Non-pigmented ciliary epithelial cell (primary cell): ENCODE results near the gene BTF3.
"Not testable (repeated sequence)": the region's sequence is repeated elsewhere in the genome, so short reads cannot be mapped to it uniquely, and the experiment has no call there.

Source experiments
- DNase-seq: peaks from one replicate; pipeline ENCODE4 v3.0.0-alpha.2; 2010; ENCODE audit warnings: low read depth

The BTF3 gene

DNA sequence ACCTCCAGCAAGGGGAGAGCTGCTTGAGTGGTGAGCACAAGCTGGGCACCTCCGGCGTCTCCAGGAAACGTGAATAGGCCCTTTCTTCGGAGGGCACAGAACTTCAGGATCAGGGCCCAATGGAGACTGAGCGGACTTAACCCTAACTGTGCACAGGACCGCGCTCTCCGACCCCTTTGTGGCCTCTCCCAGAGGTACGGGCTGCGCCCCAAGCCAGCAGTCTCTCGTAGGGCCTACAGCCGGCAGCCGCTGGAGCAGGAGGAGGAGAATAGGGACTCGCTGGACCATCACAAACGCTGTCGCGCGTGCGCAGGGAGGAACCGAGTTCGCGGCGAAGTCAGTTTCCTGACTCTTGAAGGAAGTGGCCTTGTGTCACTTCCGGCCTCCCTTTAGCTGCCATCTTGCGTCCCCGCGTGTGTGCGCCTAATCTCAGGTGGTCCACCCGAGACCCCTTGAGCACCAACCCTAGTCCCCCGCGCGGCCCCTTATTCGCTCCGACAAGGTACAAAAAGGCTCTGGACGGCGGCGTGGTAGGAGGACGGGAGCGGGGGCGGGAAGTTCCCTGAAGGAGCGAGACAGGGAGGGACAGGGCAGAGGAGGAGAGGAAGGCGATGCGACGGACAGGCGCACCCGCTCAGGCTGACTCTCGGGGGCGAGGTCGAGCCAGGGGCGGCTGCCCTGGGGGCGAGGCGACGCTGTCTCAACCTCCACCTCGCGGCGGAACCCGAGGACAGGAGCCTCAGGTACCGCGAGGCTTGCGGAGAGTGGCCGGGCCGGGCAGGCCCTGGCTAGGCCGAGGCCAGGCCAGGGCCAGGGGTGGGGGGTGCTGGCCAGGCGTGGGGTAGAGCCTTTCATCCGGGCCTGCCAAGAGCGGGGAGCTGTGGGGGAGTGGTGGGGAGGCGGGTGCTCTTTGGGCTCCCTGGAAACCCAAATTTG is at the start of gene BTF3:
Gene BTF3 (plus strand): TSS at position 386 of the 936 bp plus-strand sequence. CDS start 226 bp downstream, at position 612.
- peak; percentile 90 for DNase-seq

DNA sequence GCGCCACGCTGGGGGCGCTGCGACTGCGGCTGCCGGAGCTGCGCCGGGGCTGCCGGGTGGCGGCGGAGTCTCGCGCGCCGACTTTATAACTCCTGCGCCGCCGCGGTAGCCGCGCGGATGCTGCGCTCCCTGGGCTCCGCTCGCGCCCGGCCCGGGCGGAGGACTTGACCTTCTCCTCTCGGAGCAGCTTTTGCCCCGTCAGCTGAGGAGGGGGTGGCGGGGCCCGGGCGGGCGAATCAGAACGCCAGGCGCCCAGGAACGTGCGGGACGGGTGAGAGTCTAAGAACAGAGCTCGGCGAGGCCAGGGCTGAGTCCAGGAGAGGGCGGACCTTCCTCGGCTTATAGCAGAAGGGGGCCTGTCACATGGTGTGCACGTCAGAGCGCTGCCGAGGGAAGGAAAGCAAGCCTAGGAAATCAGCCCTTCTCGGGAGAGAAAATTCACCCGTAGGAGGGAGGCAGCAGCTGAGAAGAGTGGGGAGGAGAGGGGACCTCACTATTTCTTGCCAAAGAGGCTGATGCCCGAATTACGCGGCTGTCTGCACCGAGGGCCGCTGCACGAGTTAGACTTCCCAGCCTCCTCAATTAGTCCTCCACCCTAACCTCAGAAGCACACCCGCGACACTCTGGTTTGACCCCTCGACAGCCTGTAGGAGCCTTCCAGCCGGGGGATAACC is 49.6 kb upstream of the BTF3 start, which contains the start of gene FOXD1:
Gene FOXD1 (minus strand): TSS at position 315 of the 674 bp plus-strand sequence. CDS start 415 bp downstream, outside the sequence.
- peak; percentile 86 for DNase-seq

DNA sequence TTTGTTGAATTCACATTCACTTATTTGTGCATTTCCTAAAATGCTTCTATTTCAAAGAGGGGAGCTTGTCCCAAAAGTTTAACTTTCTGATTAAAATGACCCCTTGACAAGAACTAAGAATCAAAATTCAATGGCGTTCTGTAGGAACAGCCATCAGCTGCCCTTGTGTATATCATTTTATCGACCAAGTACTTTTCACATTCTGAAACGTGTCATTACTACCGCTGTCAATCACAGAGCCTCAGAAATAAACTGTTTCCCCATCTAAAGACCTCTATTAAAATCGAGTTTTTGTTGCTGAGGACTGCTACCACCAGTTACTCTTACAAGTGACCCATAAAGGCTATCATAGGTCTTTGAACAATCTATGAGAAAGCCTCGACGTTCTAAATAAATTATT is 48.1 kb upstream of the BTF3 start:
- DNase-seq: no peak

DNA sequence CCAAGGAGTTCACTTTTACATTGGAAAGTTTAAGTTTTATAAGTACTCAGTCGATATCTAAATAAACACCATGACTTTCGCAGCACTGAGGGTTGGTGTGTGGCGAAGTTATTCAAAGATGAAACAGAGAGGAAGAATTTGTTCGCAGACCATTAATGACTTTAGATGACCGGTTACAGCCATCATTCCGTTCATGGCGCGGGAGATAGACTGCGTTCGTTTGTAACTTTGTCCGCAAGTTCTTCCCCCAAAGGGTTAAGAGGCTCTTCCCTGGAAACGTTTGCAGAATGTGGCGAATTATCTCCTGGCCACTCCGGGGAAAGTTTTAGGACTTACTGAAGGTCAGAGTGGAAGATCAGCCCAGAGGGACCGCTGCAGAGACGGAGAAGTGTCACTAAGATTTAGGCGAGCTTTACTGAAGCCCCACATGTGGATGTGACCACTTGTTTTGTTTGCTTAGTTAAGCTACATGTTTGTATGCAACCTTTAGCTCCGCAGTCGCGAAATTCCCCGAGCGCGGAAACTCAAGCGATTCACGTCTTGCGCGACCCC is 47.5 kb upstream of the BTF3 start:
- DNase-seq: no peak

DNA sequence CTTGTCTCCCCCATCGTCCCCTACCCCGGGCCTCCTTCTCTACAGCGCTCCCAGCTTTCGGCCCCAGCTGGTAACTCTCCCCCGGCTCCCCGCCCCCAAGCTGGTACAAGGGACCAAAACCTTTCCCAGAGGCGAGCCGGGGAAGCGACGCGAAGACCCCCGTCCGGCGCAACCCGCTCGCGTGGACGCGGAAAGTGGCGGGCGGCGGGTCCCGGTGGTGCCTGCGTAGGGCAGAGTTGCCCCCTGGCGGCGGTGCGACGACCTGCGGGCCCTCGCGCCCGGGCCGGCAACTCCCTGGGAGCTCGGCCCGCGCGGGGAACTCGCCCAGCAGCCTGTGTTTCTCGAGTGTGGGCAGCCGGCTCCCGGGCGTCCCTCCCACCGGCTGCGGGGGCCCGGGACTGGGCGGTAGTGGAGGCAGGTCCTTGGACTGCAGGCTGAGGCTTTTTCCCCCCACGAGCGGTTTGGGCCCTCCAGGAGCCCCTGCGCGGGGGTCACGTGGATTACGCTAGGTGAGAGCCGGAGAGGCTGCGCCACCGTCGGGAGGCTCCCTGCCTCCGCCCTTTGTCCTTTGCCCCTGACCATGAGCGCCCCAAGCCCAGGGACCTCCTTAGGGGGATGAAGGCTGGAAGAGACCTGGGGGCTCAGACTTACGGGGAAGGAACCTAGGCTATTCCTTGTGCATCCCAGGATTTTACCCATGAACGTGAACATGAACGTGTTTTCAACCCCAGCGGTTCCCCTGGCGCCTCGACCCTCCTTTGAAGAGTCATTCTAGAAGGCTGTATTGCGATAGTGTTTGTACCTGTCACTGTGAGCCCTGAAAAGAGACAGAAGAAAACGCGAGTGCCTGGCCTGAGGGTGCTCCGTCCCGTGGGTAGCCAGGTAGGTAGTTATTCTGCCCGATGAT is 46.8 kb upstream of the BTF3 start:
- DNase-seq: no peak

DNA sequence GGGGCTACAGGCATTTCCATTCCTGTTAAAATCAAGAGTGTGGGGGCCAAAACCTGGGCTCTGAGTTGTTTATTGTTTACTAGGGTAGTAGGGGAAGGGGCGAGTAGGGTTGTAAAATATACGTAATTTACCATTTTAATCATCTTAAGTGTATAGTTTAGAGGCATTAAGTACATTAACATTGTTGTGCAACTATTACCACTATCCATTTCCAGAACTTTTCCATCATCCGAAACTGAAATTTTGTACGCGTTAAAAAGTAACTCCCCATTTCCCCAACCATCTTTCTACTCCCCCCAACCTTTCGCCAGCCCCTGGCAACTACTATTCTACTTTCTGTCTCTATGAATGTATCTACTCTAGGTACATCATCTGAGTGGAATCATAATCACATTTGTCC is 46.0 kb upstream of the BTF3 start:
- no peak for DNase-seq

DNA sequence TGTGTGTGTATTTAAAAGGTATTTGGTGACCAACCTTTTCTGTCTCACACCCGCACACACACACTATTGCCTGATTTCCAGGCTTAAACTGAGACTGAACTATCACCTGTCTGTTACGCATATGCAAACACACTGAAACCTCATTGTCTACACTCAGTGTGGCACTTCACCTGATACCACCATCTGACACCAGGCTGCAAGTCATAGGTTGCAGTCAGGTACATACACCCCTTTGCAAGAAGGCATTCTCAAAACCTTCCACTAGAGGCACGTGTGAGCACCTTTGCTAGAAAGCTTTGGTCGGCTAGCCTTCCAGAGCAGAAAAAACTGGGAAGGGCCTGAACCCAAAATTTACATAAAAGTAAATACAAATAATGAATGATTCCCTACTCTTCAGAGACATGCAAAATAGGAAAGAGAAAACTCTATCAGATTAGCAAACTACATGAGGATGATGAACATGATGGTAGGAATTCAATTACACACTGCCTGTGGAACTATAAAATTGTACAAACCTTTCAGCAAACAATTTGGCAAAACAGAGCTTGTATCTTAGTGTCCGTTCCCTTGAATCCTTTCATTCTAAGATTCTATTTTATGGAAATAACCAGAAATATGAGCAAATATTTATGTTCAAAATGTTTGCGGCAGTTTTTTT is 43.7 kb upstream of the BTF3 start:
- DNase-seq: no peak

DNA sequence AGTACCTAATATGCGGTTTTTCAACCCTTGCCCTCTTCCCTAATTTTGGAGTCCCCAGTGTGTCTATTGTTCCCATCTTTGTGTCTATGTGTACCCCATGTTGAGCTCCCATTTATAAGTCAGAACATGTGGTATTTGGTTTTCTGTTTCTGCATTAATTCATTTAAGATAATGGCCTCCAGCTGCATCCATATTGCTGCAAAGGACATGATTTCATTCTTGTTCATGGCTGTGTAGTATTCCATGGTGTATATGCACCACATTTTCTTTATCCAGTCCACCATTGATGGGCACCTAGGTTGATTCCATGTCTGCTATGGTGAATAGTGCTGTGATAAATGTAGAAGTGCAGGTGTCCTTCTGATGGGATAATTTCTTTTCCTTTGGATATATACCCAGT is 41.8 kb upstream of the BTF3 start:
- DNase-seq: not testable (repeated sequence)

DNA sequence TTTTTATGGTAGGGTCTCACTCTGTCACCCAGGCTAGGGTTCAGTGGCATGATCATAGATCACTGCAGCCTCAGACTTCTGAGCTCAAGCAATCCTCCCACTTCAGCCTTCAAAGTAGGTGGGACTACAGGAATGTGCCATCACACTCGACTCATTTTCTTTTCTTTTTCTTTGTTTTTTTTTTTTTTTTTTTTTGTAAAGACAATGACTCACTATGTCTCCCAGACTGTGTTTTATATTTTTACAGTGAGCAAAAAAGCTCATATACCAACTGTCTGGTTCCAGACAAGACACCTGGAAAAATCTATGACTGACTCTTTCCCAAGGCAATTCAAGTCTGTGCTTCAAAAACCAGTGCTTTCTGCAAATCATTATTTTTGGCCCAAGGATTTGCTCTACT is 38.9 kb upstream of the BTF3 start:
- no peak for DNase-seq

DNA sequence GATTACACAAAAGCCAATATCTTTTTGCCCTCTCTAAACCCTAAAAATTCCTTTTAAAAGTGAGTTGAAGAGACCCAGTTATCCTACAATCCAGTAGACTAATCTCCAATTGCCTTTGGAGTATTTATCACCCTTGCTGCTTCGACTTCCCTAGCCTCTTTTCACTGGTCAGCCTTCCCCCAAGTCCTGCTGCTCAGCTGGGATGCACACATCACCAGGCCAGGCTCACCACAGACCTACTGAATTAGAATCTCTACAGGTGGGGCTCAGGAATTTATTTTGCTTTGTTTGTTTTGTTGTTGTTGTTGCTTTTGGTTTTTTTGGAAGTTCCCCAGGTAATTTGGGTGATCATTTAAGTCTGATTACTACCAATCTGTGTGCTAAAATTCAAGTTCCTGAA is 38.1 kb upstream of the BTF3 start:
- DNase-seq: no peak

DNA sequence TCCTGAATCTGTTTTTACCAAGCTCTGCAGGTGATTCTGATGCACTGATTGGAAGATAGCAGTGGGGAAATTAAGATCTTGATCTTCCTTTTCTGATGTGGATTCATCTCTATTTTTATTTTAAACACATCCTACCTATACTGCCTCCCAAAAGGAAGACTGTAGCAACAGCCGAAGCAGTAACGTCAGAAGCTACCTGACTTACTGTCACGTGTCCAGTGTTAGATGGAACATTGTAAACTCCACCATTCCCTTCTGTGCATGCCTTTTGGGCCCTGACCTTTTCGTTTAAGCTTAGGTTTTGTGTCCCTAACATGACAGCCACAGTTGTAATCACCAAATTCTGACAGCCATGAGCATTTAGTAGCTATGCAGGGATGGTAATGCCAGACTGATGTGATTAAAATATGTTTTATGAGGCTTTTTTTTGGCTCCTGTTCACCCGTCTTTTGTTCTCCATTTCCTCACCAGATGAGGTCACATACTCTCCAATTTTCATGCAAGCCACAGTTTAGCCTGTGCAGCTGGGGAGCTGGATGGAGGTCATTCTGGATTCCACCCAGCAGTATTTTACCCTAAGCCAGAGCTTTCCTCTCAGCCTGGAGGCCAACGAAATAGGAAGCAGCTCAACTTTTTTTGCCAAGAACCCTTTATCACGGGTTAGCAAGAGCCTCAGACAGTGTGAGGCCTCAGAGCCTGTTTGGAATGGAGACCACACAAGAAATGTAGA is 34.1 kb upstream of the BTF3 start:
- DNase-seq: no peak

DNA sequence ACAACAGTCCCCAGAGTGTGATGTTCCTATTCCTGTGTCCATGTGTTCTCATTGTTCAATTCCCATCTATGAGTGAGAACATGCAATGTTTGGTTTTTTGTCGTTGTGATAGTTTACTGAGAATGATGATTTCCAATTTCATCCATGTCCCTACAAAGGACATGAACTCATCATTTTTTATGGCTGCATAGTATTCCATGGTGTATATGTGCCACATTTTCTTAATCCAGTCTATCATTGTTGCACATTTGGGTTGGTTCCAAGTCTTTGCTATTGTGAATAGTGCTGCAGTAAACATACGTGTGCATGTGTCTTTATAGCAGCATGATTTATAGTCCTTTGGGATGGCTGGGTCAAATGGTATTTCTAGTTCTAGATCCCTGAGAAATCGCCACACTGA is 29.6 kb upstream of the BTF3 start:
- DNase-seq: not testable (repeated sequence)

DNA sequence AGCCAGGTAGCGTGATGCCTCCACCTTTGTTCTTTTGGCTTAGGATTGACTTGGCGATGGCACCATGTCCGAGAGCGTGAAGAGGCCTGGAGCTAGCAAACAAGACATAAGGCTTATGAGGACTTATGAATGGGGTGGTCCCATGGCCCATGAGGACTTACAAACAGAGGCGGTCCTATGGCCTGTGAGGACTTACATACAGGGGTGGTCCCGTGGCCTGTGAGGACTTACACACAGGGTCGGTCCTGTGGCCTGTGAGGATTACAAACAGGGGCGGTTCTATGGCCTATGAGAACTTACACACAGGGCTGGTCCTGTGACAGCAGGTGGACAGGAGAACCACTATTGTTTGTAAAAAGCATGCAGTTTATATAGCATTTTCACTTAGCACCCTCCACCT is 28.4 kb upstream of the BTF3 start:
- DNase-seq: no peak

DNA sequence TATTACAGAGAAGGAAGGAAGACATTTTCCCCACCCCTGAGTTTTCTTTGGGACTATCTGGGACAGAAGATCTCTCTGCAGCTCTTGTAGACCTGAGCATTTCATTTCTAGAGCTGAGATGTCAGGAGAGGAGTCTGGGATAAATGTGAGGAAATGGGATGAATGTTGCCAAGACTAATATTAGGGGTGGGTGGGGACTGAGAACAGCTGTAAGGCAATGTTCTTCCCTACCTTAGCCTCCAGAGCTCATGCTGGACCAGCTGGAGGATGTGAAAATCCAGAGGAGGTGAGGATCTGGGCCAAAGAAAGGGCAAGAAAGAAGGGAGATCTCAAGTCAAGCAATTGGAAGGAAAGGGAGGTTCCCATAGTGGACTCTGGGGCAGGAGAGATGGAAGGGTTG is 26.6 kb upstream of the BTF3 start:
- no peak for DNase-seq

DNA sequence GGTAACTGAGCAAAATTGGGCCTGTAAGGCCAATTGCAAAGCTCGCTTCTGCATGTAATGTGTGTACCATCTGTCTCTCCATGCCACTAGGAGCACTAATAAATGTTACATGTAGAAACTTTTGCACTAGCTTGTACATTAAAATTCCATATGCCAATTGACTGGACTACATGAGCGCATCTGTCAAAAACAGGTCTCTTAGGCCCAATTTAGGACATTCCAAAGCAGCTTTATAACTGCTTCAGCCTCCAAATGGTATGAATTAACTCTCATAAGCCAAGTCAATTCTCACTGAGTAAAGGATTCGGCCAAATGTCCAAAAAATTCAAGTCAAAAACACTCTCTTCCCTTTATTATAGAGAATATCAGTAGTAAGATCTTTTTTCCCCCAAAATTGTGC is 26.1 kb upstream of the BTF3 start:
- DNase-seq: no peak

DNA sequence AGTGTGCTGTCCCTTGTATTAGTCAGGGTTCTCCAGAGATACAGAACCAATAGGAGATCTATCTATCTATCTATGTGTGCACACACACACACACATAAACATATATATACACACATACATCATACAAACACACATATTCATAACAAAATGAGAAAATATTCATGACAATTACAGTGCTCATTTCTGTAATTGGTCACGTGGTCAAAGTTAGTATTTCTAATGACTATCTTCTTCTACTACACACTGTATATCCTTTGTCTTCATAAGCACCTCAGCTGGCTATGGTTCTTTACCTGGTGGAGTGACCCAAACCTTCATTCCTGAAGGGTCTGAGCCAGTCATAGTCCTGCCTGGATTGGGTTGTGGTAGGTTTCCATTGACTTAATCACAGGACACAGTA is 17.7 kb upstream of the BTF3 start:
- no peak for DNase-seq

DNA sequence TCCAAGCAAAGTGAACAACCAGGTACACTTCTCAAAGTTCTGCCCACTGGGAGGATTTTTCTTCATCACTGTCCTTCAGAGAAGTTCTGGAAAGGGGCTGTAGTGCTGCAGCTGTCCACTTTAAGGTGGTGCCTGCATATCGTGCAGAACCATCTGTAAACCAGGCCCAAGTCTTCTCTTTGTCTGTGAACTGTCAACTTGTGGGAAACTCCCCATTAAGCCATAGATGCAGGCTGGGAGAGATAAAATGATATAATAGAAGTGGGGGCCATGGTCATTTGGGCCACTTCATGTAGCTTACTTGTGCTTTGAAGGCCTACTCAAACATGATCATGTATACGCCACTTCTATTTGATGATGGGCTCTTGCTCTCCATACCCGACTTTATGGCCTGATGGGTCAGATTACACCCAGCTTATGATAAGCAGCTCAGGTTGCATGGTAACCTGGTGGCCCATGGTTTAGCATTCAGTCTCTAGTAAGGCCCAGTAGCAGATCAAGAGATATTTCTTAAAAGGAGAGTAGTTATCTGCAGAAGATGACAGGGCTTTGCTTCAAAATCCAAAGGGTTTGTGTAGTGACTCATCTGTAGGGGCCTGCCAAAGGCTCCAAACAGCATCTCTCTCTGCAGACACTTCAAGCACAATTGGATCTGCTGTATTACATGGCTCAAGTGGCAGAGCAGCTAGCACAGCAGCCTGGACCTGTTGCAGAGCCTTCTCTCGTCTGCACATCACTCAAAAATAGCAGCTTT is 15.7 kb upstream of the BTF3 start:
- peak; percentile 23 for DNase-seq

DNA sequence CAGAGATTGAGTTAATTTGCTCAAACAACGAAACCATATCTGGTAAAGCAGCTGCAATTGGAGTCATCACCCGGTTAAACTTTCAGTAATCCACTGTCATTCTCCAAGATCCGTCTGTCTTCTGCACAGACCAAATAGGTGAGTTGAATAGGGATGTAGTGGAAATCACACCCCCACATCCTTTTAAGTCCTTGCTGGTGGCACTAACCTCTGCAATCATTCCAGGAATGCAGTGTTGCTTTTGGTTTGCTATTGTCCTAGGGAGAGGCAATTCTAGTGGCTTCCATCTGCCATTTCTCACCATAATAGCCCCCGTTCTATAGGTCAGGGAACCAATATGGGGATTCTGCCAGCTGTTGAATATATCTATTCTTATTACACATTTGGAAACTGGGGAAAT is 14.6 kb upstream of the BTF3 start:
- no peak for DNase-seq

DNA sequence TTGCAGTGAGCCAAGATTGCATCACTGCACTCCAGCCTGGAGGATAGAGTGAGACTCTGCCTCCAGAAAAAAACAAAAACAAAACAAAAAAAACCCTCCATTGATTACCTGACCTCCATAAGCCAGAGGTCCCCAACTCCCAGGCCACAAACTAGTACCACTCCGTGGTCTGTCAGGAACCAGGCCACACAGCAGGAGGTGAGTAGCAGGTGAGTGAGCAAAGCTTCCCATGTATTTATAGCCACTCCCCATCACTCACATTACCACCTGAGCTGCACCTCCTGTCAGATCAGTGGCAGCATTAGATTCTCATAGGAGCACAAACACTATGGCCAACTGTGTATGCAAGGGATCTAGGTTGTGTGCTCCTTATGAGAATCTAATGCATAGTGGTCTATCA is 13.7 kb upstream of the BTF3 start:
- no peak for DNase-seq

DNA sequence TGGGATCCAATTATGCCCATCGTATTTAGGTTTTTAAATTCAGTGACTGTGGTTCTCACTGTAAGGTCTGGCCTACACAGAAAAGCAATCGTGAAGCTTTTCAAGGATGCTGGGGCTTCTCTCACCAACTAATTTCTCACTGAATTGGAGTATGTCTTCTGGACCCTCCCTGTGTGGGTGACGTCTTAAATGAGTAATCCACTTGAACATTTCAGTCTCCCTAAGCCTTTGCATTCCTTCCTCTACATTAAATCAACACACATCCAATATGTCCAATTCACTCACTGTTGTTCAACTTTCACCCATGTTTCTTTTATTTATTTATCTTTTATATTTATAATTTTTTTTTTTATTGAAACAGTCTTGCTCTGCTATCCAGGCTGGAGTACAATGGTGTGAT is 12.5 kb upstream of the BTF3 start:
- DNase-seq: no peak
